ENCODE results near the gene DOCK9.
A peak's percentile ranks its signal among the peaks of the same experiment; 100 is the strongest.
"Not testable (repeated sequence)": the region's sequence is repeated elsewhere in the genome, so short reads cannot be mapped to it uniquely, and the experiment has no call there.

DOCK9 gene

DNA sequence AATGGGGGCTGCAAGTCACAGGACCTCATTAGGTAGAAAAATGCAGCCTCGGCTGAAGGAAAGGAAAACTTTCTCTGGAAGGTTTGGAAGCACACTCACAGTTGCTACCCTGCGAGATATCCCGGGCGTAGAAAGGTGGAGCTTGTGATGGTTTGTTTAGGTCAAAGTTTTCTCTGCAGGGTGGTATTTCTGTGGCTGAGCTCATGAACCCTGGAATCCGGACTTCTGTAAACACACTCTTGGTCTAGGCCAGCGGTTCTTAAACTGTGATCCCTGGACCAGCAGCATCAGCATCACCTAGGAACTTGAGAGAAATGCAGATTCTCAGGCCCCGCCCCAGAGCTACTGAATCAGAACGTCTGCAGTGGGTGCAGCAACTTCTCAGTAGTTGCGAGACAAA is 222.1 kb downstream of the DOCK9 start:
- Histone ChIP-seq H3K9me3 (ENCODE audit: control insufficient read depth, low read length) (no peaks in the 10 kb centered on the region), H3K4me2 (ENCODE audit: low read length) (no peak overlapping the region), H3K36me3 (ENCODE audit: control insufficient read depth, insufficient read depth, low read length) (no peaks in the 10 kb centered on the region), H2AFZ (no peak overlapping the region), H3K79me2 (no peaks in the 10 kb centered on the region), H3K27me3 (ENCODE audit: control insufficient read depth, insufficient read depth, low read length) (no peaks in the 10 kb centered on the region), H3K4me1 (peaks cover 3% of the 10 kb centered on the region), H3K9ac (no peak overlapping the region), H3K4me3 (ENCODE audit: low read depth, low read length) (no peak overlapping the region), H3K27ac (no peak overlapping the region)
- TF ChIP-seq, protein P1, sequence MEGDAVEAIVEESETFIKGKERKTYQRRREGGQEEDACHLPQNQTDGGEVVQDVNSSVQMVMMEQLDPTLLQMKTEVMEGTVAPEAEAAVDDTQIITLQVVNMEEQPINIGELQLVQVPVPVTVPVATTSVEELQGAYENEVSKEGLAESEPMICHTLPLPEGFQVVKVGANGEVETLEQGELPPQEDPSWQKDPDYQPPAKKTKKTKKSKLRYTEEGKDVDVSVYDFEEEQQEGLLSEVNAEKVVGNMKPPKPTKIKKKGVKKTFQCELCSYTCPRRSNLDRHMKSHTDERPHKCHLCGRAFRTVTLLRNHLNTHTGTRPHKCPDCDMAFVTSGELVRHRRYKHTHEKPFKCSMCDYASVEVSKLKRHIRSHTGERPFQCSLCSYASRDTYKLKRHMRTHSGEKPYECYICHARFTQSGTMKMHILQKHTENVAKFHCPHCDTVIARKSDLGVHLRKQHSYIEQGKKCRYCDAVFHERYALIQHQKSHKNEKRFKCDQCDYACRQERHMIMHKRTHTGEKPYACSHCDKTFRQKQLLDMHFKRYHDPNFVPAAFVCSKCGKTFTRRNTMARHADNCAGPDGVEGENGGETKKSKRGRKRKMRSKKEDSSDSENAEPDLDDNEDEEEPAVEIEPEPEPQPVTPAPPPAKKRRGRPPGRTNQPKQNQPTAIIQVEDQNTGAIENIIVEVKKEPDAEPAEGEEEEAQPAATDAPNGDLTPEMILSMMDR (IDR thresholded peaks at IDR 0.05), result no peak

DNA sequence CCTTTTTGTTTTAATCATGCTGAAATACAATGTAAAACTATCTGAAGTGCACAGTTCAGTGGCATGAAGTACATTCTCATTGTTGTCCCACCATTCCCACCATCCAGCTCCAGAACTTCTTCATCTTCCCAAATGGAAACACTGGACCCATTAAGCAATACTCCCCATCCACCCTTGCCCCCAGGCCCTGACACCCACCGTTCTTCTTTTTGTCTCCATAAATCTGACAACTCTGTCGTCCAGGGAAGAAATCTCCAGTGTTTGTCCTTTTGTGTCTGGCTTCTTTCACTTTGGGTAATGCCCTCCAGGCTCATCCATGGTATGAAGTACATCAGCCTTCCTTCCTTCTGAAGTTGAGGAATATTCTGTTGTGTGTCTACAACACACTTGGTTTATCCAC is 222.7 kb downstream of the DOCK9 start:
- Histone ChIP-seq H3K27ac (no peak overlapping the region), H3K4me1 (peaks cover 3% of the 10 kb centered on the region), H3K9ac (no peak overlapping the region), H3K4me3 (ENCODE audit: low read depth, low read length) (no peak overlapping the region), H2AFZ (no peak overlapping the region), H3K27me3 (ENCODE audit: control insufficient read depth, insufficient read depth, low read length) (no peaks in the 10 kb centered on the region), H3K36me3 (ENCODE audit: control insufficient read depth, insufficient read depth, low read length) (no peaks in the 10 kb centered on the region), H3K79me2 (no peaks in the 10 kb centered on the region), H3K9me3 (ENCODE audit: control insufficient read depth, low read length) (no peaks in the 10 kb centered on the region), H3K4me2 (ENCODE audit: low read length) (no peak overlapping the region)
- TF ChIP-seq, protein P1 (IDR thresholded peaks at IDR 0.05), result no peak

DNA sequence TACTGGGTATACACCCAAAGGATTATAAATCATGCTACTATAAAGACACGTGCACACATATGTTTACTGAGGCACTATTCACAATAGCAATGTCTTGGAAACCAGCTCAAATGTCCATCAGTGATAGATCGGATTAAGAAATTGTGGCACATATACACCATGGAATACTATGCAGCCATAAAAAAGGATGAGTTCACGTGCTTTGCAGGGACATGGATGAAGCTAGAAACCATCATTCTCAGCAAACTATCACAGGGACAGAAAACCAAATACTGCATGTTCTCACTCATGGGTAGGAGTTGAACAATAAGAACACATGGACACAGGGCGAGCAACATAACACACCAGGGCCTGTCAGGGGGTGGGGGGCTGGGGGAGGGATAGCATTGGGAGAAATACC is 223.4 kb downstream of the DOCK9 start:
- H3K9ac ChIP-seq; H3K27me3 ChIP-seq (ENCODE audit: control insufficient read depth, insufficient read depth, low read length); H3K27ac ChIP-seq; H3K4me1 ChIP-seq; H3K9me3 ChIP-seq (ENCODE audit: control insufficient read depth, low read length); H3K36me3 ChIP-seq (ENCODE audit: control insufficient read depth, insufficient read depth, low read length); H2AFZ ChIP-seq; H3K4me2 ChIP-seq (ENCODE audit: low read length); H3K79me2 ChIP-seq; H3K4me3 ChIP-seq (ENCODE audit: low read depth, low read length): not testable (repeated sequence)

DNA sequence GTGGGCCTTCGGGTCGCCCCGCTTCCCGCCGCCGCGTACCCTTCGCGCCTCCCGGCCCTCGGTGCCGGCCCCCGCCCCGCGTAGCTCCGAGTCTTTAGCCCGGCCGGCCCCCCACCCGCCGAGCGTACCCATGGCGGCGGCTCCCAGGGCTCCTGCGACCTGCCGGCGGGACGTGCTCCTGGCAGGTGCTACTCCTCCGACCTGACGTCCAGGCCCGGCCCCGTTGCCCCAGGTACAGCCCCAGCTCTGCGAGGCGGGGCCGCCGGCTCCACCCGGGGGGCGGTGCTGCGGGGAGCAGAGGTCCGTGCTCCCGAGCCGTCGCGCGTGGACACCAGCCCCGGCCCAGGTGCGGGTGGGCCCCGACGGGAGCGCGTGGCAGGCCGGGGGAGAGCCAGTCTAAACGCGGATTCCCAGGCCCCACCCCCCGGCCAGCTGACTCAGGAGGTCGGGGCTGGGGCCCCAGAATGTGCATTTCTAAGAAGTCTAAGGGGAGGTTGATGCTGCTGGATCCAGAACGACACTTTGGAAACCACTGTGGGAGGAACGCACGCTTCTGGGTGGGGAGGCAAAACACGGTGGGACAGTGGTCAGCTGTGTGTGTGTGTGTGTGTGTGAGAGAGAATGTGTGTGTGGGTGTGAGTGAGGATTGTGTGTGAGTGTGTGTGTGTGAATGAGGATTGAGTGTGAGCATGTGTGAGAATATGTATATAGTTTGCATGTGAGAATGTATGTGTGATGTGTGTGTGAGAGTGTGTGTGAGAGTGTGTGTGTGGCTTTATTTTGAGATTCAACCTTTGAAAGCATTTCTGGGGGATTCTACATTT is 225.2 kb downstream of the DOCK9 start, which contains the start of gene SLC15A1:
Gene SLC15A1 (minus strand): TSS at position 206 of the 824 bp plus-strand sequence. CDS start 74 bp downstream, at position 132.
- Histone ChIP-seq H3K4me1 (peaks cover 3% of the 10 kb centered on the region), H3K27me3 (ENCODE audit: control insufficient read depth, insufficient read depth, low read length) (no peaks in the 10 kb centered on the region), H3K4me3 (ENCODE audit: low read depth, low read length) (peak within 1 kb of the TSS; percentile 61), H3K36me3 (ENCODE audit: control insufficient read depth, insufficient read depth, low read length) (no peaks in the 10 kb centered on the region), H3K79me2 (no peaks in the 10 kb centered on the region), H2AFZ (peak within 1 kb of the TSS; percentile 86), H3K4me2 (ENCODE audit: low read length) (peak within 1 kb of the TSS; percentile 94), H3K9ac (no peak within 1 kb of the TSS), H3K27ac (peak within 1 kb of the TSS; percentile 29), H3K9me3 (ENCODE audit: control insufficient read depth, low read length) (no peaks in the 10 kb centered on the region)
- TF ChIP-seq, protein P1 (IDR thresholded peaks at IDR 0.05), result no peak

DNA sequence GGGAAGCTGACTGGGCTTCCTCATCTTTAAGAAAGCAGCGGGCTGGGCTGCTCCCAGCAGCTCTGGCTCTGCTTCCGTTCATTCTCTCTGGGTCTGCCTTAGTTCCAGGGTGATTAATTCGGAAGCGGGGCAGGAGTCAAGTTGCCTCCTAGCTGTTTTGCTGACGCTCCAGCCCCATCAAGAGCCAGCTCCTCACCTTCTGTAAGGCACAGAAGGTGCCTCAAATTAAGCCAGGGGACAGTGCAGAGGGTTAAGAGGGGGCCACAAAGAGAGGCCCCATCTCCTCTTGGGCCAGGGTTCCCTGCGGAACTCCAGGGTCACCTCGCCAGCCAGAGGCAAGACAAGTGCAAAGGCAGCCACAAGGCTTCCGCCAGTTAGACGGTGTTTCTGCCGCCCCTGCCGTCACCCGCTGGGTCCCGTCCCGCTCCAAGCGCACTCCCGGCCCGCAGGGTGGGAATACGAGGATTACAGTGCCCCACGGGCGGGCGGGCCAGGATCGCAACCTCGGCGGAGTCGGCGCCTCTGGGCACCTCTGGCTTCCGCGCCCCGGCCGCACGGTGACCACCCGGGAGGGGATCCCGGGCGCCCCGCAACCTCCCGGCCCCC is 225.9 kb downstream of the DOCK9 start:
- no peaks in the 10 kb centered on the region for H3K36me3 ChIP-seq (ENCODE audit: control insufficient read depth, insufficient read depth, low read length)
- peak overlapping the region; percentile 61 for H3K4me3 ChIP-seq (ENCODE audit: low read depth, low read length)
- TF ChIP-seq, protein P1 (IDR thresholded peaks at IDR 0.05), result no peak
- no peaks in the 10 kb centered on the region for H3K79me2 ChIP-seq
- H3K9me3 ChIP-seq (ENCODE audit: control insufficient read depth, low read length), result no peaks in the 10 kb centered on the region
- H3K9ac ChIP-seq, result no peak overlapping the region
- H3K27me3 ChIP-seq (ENCODE audit: control insufficient read depth, insufficient read depth, low read length), result no peaks in the 10 kb centered on the region
- H3K27ac ChIP-seq, result peak overlapping the region; percentile 29
- H2AFZ ChIP-seq, result peak overlapping the region; percentile 86
- H3K4me2 ChIP-seq (ENCODE audit: low read length), result peak overlapping the region; percentile 94
- peaks cover 3% of the 10 kb centered on the region for H3K4me1 ChIP-seq

Data from parathyroid adenoma (tissue), 2 donors.